K562 (cell line): Measurements from ENCODE around the gene NXPH4. TPM values are rescaled to one million over a fixed set of nuclear protein-coding genes. Genes with fewer than 3 reads are reported as not detected.

ENCODE experiments used
- ATAC-seq: fragments of 200-7000 bp; cut with Tn5 transposase; 3 replicates; pipeline ENCODE4 v1.9.1; 2020; ENCODE audit warnings: moderate library complexity
- BruUV-seq: library from RNA; stranded (reverse); fragments of 400-500 nt; replicated peaks from 2 replicates; lab custom pipeline; 2021; lab: Mats Ljungman, UMichigan
- CTCF ChIA-PET: fragments of 300-600 bp; formaldehyde crosslinking; extraction: SDS; loops from one replicate; lab custom pipeline; 2021; ENCODE audit warnings: low intra/inter-chr PET ratio; lab: Yijun Ruan, JAX
- POLR2A ChIA-PET: fragments of 300-600, 350-650 bp; sonication (Branson Sonifier 250); formaldehyde crosslinking; extraction: SDS; loops from one replicate; lab custom pipeline; 2021; ENCODE audit warnings: antibody characterized with exemption, inconsistent platforms; lab: Yijun Ruan, JAX
- DNase-seq, 4 experiments: peaks; one replicate each; pipeline versions ENCODE4 v3.0.0 to v3.0.0-alpha.2; 2011 to 2018; ENCODE audit warnings: low spot score in 3 of 4, mixed read lengths in 3 of 4; ENCODE audit errors: extremely low read depth in 1 of 4
- FAIRE-seq: peaks from 2 replicates; lab custom pipeline; 2011; peaks lifted over from hg19 to GRCh38; lab: Jason Lieb, UNC
- H2AFZ ChIP-seq: 2 replicates; pipeline ENCODE4 v1.6.0; 2011; ENCODE audit warnings: low read depth, low read length, control low read depth, inconsistent platforms
- H3K27ac ChIP-seq: fragments of 200-600 bp; 3 replicates; pipeline ENCODE4 v1.8.0; 2011; ENCODE audit warnings: low read depth, mild to moderate bottlenecking, control low read depth, inconsistent platforms, low read length, moderate library complexity, mixed read lengths; ENCODE audit errors: extremely low read depth
- H3K27me3 ChIP-seq, 2 experiments: fragments of 300-600 bp in 1 of 2; 2 replicates in 1 of 2; 3 replicates in 1 of 2; pipeline versions ENCODE4 v1.6.0 to v1.8.0; 2011; ENCODE audit warnings: inconsistent platforms in 2 of 2, low read length in 2 of 2, mild to moderate bottlenecking in 1 of 2, mixed read lengths in 1 of 2, moderate library complexity in 1 of 2; ENCODE audit not compliant: control insufficient read depth in 2 of 2, insufficient read depth in 2 of 2
- H3K36me3 ChIP-seq: fragments of 300-600 bp; 3 replicates; pipeline ENCODE4 v1.8.0; 2011; ENCODE audit warnings: mild to moderate bottlenecking, low read length, inconsistent platforms; ENCODE audit not compliant: control insufficient read depth, insufficient read depth
- H3K4me1 ChIP-seq, 2 experiments: fragments of 200-600 bp in 1 of 2; replicated peaks in 1 of 2; 2 replicates in 1 of 2; 3 replicates in 1 of 2; pipeline versions ENCODE4 v1.5.1 to v1.8.0; 2011; ENCODE audit warnings: inconsistent platforms in 2 of 2, low read length in 2 of 2, mild to moderate bottlenecking in 1 of 2, mixed read lengths in 1 of 2, moderate library complexity in 1 of 2; ENCODE audit not compliant: control insufficient read depth in 2 of 2, insufficient read depth in 2 of 2
- H3K4me2 ChIP-seq: 2 replicates; pipeline ENCODE4 v1.6.1; 2011; ENCODE audit warnings: low read length, control low read depth, inconsistent platforms, mixed read lengths; ENCODE audit not compliant: insufficient read depth
- H3K4me3 ChIP-seq: fragments of 200-600 bp; sonication (generic), shearing (Covaris generic); 2 replicates; pipeline ENCODE4 v1.5.1; 2016; ENCODE audit warnings: control low read depth, inconsistent platforms
- H3K79me2 ChIP-seq: fragments of 200-600 bp; 3 replicates; pipeline ENCODE4 v1.8.0; 2011; ENCODE audit warnings: low read length, inconsistent platforms; ENCODE audit not compliant: control insufficient read depth, insufficient read depth
- H3K9ac ChIP-seq, 2 experiments: 2 replicates each; pipeline versions ENCODE4 v1.6.0 to v1.6.1; 2011; ENCODE audit warnings: low read depth in 2 of 2, low read length in 2 of 2, control low read depth in 1 of 2, inconsistent platforms in 1 of 2, mild to moderate bottlenecking in 1 of 2, mixed read lengths in 1 of 2; ENCODE audit not compliant: insufficient read depth in 1 of 2
- H3K9me1 ChIP-seq: one replicate; pipeline ENCODE4 v1.6.0; 2011; ENCODE audit warnings: inconsistent platforms, mild to moderate bottlenecking, low read length, moderate library complexity; ENCODE audit not compliant: control insufficient read depth, insufficient read depth
- H3K9me3 ChIP-seq: replicated peaks from 2 replicates; pipeline ENCODE4 v1.5.1; 2011; ENCODE audit warnings: low read depth, low read length, inconsistent platforms; ENCODE audit not compliant: control insufficient read depth, insufficient read depth
- H4K20me1 ChIP-seq: replicated peaks from 2 replicates; pipeline ENCODE4 v1.6.1; 2011; ENCODE audit warnings: low read length, inconsistent platforms, mixed read lengths; ENCODE audit not compliant: control insufficient read depth, insufficient read depth
- SRSF7 ChIP-seq: fragments of 200-400 bp; formaldehyde crosslinking; optimal IDR thresholded peaks from 2 replicates; pipeline ENCODE3; 2017; ENCODE audit warnings: mild to moderate bottlenecking, low read depth, low read length
- WGBS: fragments of 100-300 bp; shearing (Covaris generic); methylation state at CpG from one replicate; pipeline ENCODE4 v1.1.6; 2016; ENCODE audit warnings: low coverage, mixed read lengths; ENCODE audit not compliant: insufficient coverage; ENCODE audit errors: missing lambda C conversion rate; 5-methylcytosine and 5-hydroxymethylcytosine counted together
- in situ Hi-C: fragments of 300-500 bp; cut with MboI; formaldehyde crosslinking; loops from 4 replicates; pipeline ENCODE4 v1.15.0; 2018; ENCODE audit warnings: inconsistent platforms, mixed read lengths
- intact Hi-C: fragments of 100-400 bp; cut with micrococcal nuclease; formaldehyde crosslinking; loops from 2 replicates; pipeline ENCODE4 v1.14.2; 2022
- polyA plus RNA-seq, 8 experiments: library from polyadenylated mRNA; depleted of rRNA in 4 of 8; stranded (reverse) in 5 of 8; unstranded in 3 of 8; fragments of >200 nt; fragmentation: Nextera tagmentation in 2 of 8; fragmentation: Illumina TruSeq in 1 of 8; extraction: Ambion mirVana in 2 of 8; extraction: Trizol in 1 of 8; gene quantifications; 2 replicates each; pipeline versions ENCODE4 v1.2.1 to v1.2.3, GENCODE V29; 2011 to 2014; ENCODE audit warnings: inconsistent platforms in 1 of 8, missing spikeins in 1 of 8
- total RNA-seq, 7 experiments: library from RNA; depleted of rRNA in 6 of 7; stranded (reverse); fragments of >200 nt in 6 of 7; fragmentation: Illumina TruSeq in 2 of 7; extraction: Trizol in 2 of 7; gene quantifications; 2 replicates each; pipeline versions ENCODE4 v1.2.1 to v1.2.3, GENCODE V29; 2011 to 2021; ENCODE audit warnings: low replicate concordance in 1 of 7
- TF ChIP-seq, protein P1 (sequence below): sonication (generic); formaldehyde crosslinking; IDR thresholded peaks from 2 replicates; pipeline ENCODE4 v1.8.0; 2022; ENCODE audit warnings: mild to moderate bottlenecking, missing genetic modification reagents

The NXPH4 gene
- total and polyA plus RNA-seq, 9 of the 15 experiments (the other 6 are each of a cell fraction or from before 2014, with no cell fraction given): 0.49 to 2.7 (median 1.1) TPM; not detected in 4

DNA sequence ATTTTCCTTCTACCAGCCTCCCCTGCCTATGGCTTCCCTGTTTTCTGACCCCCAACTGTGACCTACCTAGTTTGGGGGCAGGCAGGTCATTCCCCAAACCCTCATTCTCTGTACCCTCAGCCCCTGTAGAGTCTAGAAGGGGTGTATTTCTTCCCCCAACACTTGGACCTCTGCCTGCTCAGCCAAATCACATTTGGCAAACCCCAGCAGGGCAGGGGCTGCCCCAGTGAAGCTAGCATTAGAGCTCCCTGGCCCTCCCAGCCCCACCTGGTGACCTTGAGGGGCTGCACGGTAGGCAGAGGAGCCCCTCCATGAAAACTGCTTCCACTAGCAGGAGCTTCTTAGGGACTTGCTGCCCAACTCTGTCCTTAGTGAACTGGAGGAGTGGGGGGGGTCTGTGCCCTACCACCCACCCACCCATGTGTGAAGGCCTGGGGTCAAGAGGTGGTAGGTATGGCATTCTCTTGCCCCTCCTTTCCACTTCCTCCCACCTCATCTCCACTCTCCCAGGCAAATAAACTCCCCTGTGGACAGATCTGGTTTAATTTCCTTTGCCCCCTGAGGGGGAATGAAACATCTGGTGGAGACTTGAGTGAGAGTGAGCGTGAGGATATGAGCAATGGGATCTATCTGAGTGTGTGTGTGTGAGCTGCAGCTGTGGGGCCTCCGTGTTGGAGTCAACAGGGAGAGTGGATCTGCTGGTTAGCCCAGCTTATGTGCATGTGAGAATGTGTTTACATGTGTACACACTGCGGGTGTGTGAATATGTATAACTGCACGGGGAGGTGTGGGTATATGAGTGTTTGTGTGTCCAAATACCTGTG is 1.6 kb downstream of the NXPH4 start:
- H3K4me2 ChIP-seq: no peak overlapping the region
- ChIA-PET POLR2A (interaction anchor here (0.6 to 2.2 kb wide), 4 partner anchors 11 to 27 kb away, joined by 3 to 9 read pairs (median 6); partner anchors contain the start of gene SHMT2), CTCF (no interaction called here)
- no peak overlapping the region for H3K27ac ChIP-seq
- no TSS peak for BruUV-seq
- H3K4me1 ChIP-seq: peaks cover 23 to 54% of the 10 kb centered on the region in 2 experiments
- intact Hi-C loops: no loop called here
- no peak overlapping the region for H2AFZ ChIP-seq
- in situ Hi-C loops: no loop called here
- DNase-seq (no peak), ATAC-seq (no peak), FAIRE-seq (peak; percentile 52)
- 22% methylated on average over 5 of the region's 5 CpGs for WGBS
- TF ChIP-seq, protein P1, sequence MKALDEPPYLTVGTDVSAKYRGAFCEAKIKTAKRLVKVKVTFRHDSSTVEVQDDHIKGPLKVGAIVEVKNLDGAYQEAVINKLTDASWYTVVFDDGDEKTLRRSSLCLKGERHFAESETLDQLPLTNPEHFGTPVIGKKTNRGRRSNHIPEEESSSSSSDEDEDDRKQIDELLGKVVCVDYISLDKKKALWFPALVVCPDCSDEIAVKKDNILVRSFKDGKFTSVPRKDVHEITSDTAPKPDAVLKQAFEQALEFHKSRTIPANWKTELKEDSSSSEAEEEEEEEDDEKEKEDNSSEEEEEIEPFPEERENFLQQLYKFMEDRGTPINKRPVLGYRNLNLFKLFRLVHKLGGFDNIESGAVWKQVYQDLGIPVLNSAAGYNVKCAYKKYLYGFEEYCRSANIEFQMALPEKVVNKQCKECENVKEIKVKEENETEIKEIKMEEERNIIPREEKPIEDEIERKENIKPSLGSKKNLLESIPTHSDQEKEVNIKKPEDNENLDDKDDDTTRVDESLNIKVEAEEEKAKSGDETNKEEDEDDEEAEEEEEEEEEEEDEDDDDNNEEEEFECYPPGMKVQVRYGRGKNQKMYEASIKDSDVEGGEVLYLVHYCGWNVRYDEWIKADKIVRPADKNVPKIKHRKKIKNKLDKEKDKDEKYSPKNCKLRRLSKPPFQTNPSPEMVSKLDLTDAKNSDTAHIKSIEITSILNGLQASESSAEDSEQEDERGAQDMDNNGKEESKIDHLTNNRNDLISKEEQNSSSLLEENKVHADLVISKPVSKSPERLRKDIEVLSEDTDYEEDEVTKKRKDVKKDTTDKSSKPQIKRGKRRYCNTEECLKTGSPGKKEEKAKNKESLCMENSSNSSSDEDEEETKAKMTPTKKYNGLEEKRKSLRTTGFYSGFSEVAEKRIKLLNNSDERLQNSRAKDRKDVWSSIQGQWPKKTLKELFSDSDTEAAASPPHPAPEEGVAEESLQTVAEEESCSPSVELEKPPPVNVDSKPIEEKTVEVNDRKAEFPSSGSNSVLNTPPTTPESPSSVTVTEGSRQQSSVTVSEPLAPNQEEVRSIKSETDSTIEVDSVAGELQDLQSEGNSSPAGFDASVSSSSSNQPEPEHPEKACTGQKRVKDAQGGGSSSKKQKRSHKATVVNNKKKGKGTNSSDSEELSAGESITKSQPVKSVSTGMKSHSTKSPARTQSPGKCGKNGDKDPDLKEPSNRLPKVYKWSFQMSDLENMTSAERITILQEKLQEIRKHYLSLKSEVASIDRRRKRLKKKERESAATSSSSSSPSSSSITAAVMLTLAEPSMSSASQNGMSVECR (CRISPR knock-in tag): 0 out of 2 replicates have a peak, but pooled peaks have one; percentile 6
- no peak for TF ChIP-seq SRSF7
- no peaks in the 10 kb centered on the region for H3K9me3 ChIP-seq
- no peaks in the 10 kb centered on the region for H3K79me2 ChIP-seq
- no peak overlapping the region for H3K4me3 ChIP-seq
- peaks cover 45 to 68% of the 10 kb centered on the region in 2 experiments for H3K27me3 ChIP-seq
- H3K9me1 ChIP-seq: peaks cover 3% of the 10 kb centered on the region
- peak overlapping the region in 1 of 2 experiments; percentile 56; a peak in 1 of 4 replicates for H3K9ac ChIP-seq
- H3K36me3 ChIP-seq: no peaks in the 10 kb centered on the region
- H4K20me1 ChIP-seq: peaks cover 13% of the 10 kb centered on the region; the same call in 1 of the 2 replicates
